DND-41 (cell line): ENCODE measurements around the gene SWAP70.

ENCODE experiments used
- ATAC-seq: fragments of 200-7000 bp; cut with Tn5 transposase; 3 replicates; pipeline ENCODE4 v1.9.1; 2021; ENCODE audit warnings: low read depth; ENCODE audit not compliant: insufficient read depth
- DNase-seq: peaks from one replicate; pipeline ENCODE4 v3.0.0-alpha.2; 2020
- H2AFZ ChIP-seq: 2 replicates; pipeline ENCODE4 v1.6.0; 2012; ENCODE audit warnings: low read depth, low read length
- H3K27ac ChIP-seq: 2 replicates; pipeline ENCODE4 v1.5.1; 2012; ENCODE audit warnings: low read length, inconsistent platforms
- H3K27me3 ChIP-seq: fragments of 200-600 bp; sonication (generic); 2 replicates; pipeline ENCODE4 v1.6.0; 2012; ENCODE audit warnings: low read length, mild to moderate bottlenecking, inconsistent platforms; ENCODE audit not compliant: insufficient read depth, poor library complexity
- H3K36me3 ChIP-seq: 2 replicates; pipeline ENCODE4 v1.5.1; 2012; ENCODE audit warnings: low read length, inconsistent platforms; ENCODE audit not compliant: insufficient read depth
- H3K4me1 ChIP-seq: 2 replicates; pipeline ENCODE4 v1.5.1; 2012; ENCODE audit warnings: mild to moderate bottlenecking, low read length; ENCODE audit not compliant: insufficient read depth
- H3K4me2 ChIP-seq: 2 replicates; pipeline ENCODE4 v1.6.0; 2012; ENCODE audit warnings: mild to moderate bottlenecking, moderate library complexity, low read length, inconsistent platforms; ENCODE audit not compliant: insufficient read depth
- H3K4me3 ChIP-seq, 2 experiments: fragments of 200-600 bp in 1 of 2; shearing (Covaris generic) in 1 of 2; 2 replicates each; pipeline ENCODE4 v1.5.1; 2012 to 2016; ENCODE audit warnings: inconsistent platforms in 2 of 2, low read length in 2 of 2, mild to moderate bottlenecking in 2 of 2, low read depth in 1 of 2, moderate library complexity in 1 of 2
- H3K79me2 ChIP-seq: 2 replicates; pipeline ENCODE4 v1.6.0; 2012; ENCODE audit warnings: low read length, inconsistent platforms; ENCODE audit not compliant: insufficient read depth
- H3K9ac ChIP-seq: 2 replicates; pipeline ENCODE4 v1.6.0; 2012; ENCODE audit warnings: low read depth, mild to moderate bottlenecking, inconsistent platforms, low read length, moderate library complexity
- H3K9me3 ChIP-seq: 2 replicates; pipeline ENCODE4 v1.5.1; 2012; ENCODE audit warnings: low read length, moderate library complexity, mild to moderate bottlenecking, inconsistent platforms; ENCODE audit not compliant: insufficient read depth, severe bottlenecking
- H4K20me1 ChIP-seq: 2 replicates; pipeline ENCODE4 v1.6.0; 2012; ENCODE audit warnings: low read length; ENCODE audit not compliant: insufficient read depth
- CTCF ChIP-seq: IDR thresholded peaks from 2 replicates; pipeline ENCODE4 v1.5.1; 2012; ENCODE audit warnings: borderline replicate concordance, low read length, moderate library complexity, mild to moderate bottlenecking; ENCODE audit not compliant: poor library complexity, severe bottlenecking; ENCODE audit errors: extremely low read depth
- EZH2 ChIP-seq: IDR thresholded peaks from 3 replicates; pipeline ENCODE4 v1.6.1; 2012; ENCODE audit warnings: borderline replicate concordance, low read depth, mild to moderate bottlenecking, moderate library complexity, low read length, inconsistent platforms; ENCODE audit not compliant: severe bottlenecking

SWAP70 gene

GRCh38 chr11:9789910-9790309, 126.0 kb downstream of the SWAP70 start:
- Histone ChIP-seq H3K27ac (no peak overlapping the region), H3K79me2 (no peaks in the 10 kb centered on the region), H3K36me3 (peaks cover 28% of the 10 kb centered on the region), H3K4me2 (no peak overlapping the region), H3K27me3 (no peaks in the 10 kb centered on the region), H3K9ac (no peak overlapping the region), H3K9me3 (no peaks in the 10 kb centered on the region), H2AFZ (no peak overlapping the region), H4K20me1 (no peaks in the 10 kb centered on the region), H3K4me1 (no peaks in the 10 kb centered on the region), H3K4me3 (no peak overlapping the region)
- ATAC-seq, result no peak
- DNase-seq, result no peak
- TF ChIP-seq EZH2 (no peak), CTCF (no peak)

- Histone ChIP-seq H3K79me2 (no peaks in the 10 kb centered on the region), H3K9ac (no peak overlapping the region), H2AFZ (no peak overlapping the region), H3K27me3 (no peaks in the 10 kb centered on the region), H3K27ac (no peak overlapping the region), H4K20me1 (no peaks in the 10 kb centered on the region), H3K4me3 (no peak overlapping the region), H3K9me3 (no peaks in the 10 kb centered on the region), H3K4me1 (no peaks in the 10 kb centered on the region), H3K4me2 (no peak overlapping the region), H3K36me3 (peaks cover 24% of the 10 kb centered on the region)
- ATAC-seq (no peak), DNase-seq (no peak)
- TF ChIP-seq CTCF (no peak), EZH2 (no peak)
Observed at GRCh38 chr11:9790703-9791102, 126.8 kb downstream of the SWAP70 start.

- ATAC-seq, result no peak
- DNase-seq, result no peak
- Histone ChIP-seq H3K27me3 (no peaks in the 10 kb centered on the region), H3K4me1 (no peaks in the 10 kb centered on the region), H3K9me3 (no peaks in the 10 kb centered on the region), H3K36me3 (no peaks in the 10 kb centered on the region), H3K27ac (no peak overlapping the region), H3K4me2 (no peak overlapping the region), H4K20me1 (no peaks in the 10 kb centered on the region), H3K9ac (no peak overlapping the region), H3K4me3 (no peak overlapping the region), H2AFZ (no peak overlapping the region), H3K79me2 (no peaks in the 10 kb centered on the region)
- TF ChIP-seq CTCF (no peak), EZH2 (no peak)
Observed at GRCh38 chr11:9796266-9796665, 132.4 kb downstream of the SWAP70 start.

- H4K20me1 ChIP-seq, result no peaks in the 10 kb centered on the region
- no peak overlapping the region for H3K4me2 ChIP-seq
- H3K79me2 ChIP-seq, result no peaks in the 10 kb centered on the region
- no peak overlapping the region for H3K4me3 ChIP-seq
- H3K27ac ChIP-seq, result no peak overlapping the region
- DNase-seq (no peak), ATAC-seq (no peak)
- H2AFZ ChIP-seq, result no peak overlapping the region
- no peaks in the 10 kb centered on the region for H3K27me3 ChIP-seq
- H3K9me3 ChIP-seq, result no peaks in the 10 kb centered on the region
- H3K4me1 ChIP-seq, result no peaks in the 10 kb centered on the region
- no peaks in the 10 kb centered on the region for H3K36me3 ChIP-seq
- TF ChIP-seq CTCF (no peak), EZH2 (no peak)
- no peak overlapping the region for H3K9ac ChIP-seq
Observed at GRCh38 chr11:9796854-9797253, 133.0 kb downstream of the SWAP70 start.
